Measurements from ENCODE around the gene GABRE.
A peak's percentile ranks its signal among the peaks of the same experiment; 100 is the strongest.

GABRE gene

DNA sequence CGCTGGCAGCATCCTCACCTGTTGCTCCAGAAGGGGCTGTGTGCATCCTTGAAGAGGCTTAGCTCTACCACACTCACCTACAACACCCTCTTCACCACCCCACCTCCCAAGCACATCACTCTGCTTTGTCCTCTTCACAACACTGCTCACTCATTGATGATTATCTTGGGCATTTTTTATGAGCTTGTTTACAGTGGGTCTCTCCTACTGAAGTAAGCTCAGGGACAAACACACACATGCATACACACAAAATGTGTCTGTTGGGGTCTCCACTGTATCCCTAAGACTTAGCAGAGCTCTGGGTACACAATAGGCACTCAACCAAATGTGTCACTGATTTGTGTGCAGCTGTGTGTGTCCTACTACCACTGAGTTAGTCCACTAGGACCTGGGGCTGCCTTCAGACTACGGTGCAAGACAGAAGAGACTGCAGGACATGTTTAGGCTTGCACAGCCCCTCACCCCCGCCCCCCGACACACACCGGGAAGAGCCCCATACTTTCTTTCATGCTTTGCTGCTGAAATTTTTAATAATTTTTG, 1.3 kb upstream of the GABRE start:
- no peak overlapping the region for H3K4me2 ChIP-seq
- no peak overlapping the region for H2AFZ ChIP-seq (ENCODE audit: low read depth)
- no peaks in the 10 kb centered on the region for H3K79me2 ChIP-seq (ENCODE audit: insufficient read depth, low read depth)
- no peaks in the 10 kb centered on the region for H3K36me3 ChIP-seq (ENCODE audit: insufficient read depth)
- H3K27ac ChIP-seq: no peak overlapping the region
- H3K4me3 ChIP-seq (IDR thresholded peaks at IDR 0.05; ENCODE audit: insufficient read depth, low read depth, low read length): no peak overlapping the region
- H3K27me3 ChIP-seq (ENCODE audit: insufficient read depth, low read depth): no peaks in the 10 kb centered on the region
- H3K4me1 ChIP-seq (ENCODE audit: low read depth, poor library complexity, severe bottlenecking): no peaks in the 10 kb centered on the region
- no peaks in the 10 kb centered on the region for H4K20me1 ChIP-seq (ENCODE audit: insufficient read depth)
- TF ChIP-seq, protein P1, sequence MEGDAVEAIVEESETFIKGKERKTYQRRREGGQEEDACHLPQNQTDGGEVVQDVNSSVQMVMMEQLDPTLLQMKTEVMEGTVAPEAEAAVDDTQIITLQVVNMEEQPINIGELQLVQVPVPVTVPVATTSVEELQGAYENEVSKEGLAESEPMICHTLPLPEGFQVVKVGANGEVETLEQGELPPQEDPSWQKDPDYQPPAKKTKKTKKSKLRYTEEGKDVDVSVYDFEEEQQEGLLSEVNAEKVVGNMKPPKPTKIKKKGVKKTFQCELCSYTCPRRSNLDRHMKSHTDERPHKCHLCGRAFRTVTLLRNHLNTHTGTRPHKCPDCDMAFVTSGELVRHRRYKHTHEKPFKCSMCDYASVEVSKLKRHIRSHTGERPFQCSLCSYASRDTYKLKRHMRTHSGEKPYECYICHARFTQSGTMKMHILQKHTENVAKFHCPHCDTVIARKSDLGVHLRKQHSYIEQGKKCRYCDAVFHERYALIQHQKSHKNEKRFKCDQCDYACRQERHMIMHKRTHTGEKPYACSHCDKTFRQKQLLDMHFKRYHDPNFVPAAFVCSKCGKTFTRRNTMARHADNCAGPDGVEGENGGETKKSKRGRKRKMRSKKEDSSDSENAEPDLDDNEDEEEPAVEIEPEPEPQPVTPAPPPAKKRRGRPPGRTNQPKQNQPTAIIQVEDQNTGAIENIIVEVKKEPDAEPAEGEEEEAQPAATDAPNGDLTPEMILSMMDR (conservative IDR thresholded peaks at IDR 0.05; ENCODE audit: low read depth, low read length): no peak
- no peak overlapping the region for H3K9ac ChIP-seq

- H3K4me2 ChIP-seq: 0 out of 2 replicates have a peak overlapping the region, but pooled peaks have one; percentile 21
- TF ChIP-seq, protein P1 (conservative IDR thresholded peaks at IDR 0.05; ENCODE audit: low read depth, low read length): no peak
Measured at GRCh38 chrX:151975228-151975593, 735 bp upstream of the GABRE start.

DNA sequence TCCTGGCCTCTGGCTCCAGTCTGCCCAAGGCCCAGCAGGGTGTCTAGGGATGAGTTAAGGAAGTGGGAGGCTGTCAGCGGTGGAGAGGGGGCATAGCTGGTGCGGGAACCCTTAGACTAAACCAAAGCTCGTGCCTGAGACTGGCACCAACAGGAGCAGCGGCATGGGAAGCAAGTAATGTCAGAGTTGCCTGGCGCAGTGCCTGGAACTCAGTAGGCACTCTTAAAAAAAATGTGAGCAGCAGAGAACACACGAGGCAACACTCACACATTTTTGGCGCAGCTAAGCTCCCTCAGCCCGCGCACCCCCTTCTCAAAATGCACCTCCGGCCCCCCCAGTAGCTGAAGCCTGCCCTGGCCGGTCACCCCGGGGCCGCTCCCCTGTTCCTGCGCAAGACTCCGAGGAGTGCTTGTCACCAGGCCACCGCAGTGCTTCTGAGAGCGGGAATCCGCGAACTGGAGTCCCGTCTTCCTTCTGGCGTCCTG, 583 bp downstream of the GABRE start:
- H3K9ac ChIP-seq: peak overlapping the region; percentile 25; the same call in 1 of the 2 replicates
- H3K79me2 ChIP-seq (ENCODE audit: insufficient read depth, low read depth): no peaks in the 10 kb centered on the region
- H3K4me3 ChIP-seq (IDR thresholded peaks at IDR 0.05; ENCODE audit: insufficient read depth, low read depth, low read length): no peak overlapping the region
- H3K4me1 ChIP-seq (ENCODE audit: low read depth, poor library complexity, severe bottlenecking): no peaks in the 10 kb centered on the region
- H4K20me1 ChIP-seq (ENCODE audit: insufficient read depth): no peaks in the 10 kb centered on the region
- H2AFZ ChIP-seq (ENCODE audit: low read depth): peak overlapping the region; percentile 61
- H3K27me3 ChIP-seq (ENCODE audit: insufficient read depth, low read depth): no peaks in the 10 kb centered on the region
- no peak overlapping the region for H3K27ac ChIP-seq
- no peaks in the 10 kb centered on the region for H3K36me3 ChIP-seq (ENCODE audit: insufficient read depth)
- TF ChIP-seq, protein P1 (conservative IDR thresholded peaks at IDR 0.05; ENCODE audit: low read depth, low read length): no peak
- H3K4me2 ChIP-seq: peak overlapping the region; percentile 42; the same call in 1 of the 2 replicates

More at GRCh38 chrX:151975228-151975593, 735 bp upstream of the GABRE start:
- peak overlapping the region; percentile 25; the same call in 1 of the 2 replicates for H3K9ac ChIP-seq
- H3K4me1 ChIP-seq (ENCODE audit: low read depth, poor library complexity, severe bottlenecking): no peaks in the 10 kb centered on the region
- no peaks in the 10 kb centered on the region for H3K27me3 ChIP-seq (ENCODE audit: insufficient read depth, low read depth)
- no peak overlapping the region for H3K27ac ChIP-seq
- peak overlapping the region; percentile 61 for H2AFZ ChIP-seq (ENCODE audit: low read depth)
- H3K36me3 ChIP-seq (ENCODE audit: insufficient read depth): no peaks in the 10 kb centered on the region
- no peaks in the 10 kb centered on the region for H3K79me2 ChIP-seq (ENCODE audit: insufficient read depth, low read depth)
- H3K4me3 ChIP-seq (IDR thresholded peaks at IDR 0.05; ENCODE audit: insufficient read depth, low read depth, low read length): no peak overlapping the region
- H4K20me1 ChIP-seq (ENCODE audit: insufficient read depth): no peaks in the 10 kb centered on the region

GRCh38 chrX:151973060-151973661, 1.3 kb downstream of the GABRE start:
- Histone ChIP-seq H3K4me2 (no peak overlapping the region), H3K4me1 (ENCODE audit: low read depth, poor library complexity, severe bottlenecking) (no peaks in the 10 kb centered on the region), H3K27me3 (ENCODE audit: insufficient read depth, low read depth) (no peaks in the 10 kb centered on the region), H3K4me3 (IDR thresholded peaks at IDR 0.05; ENCODE audit: insufficient read depth, low read depth, low read length) (no peak overlapping the region), H3K36me3 (ENCODE audit: insufficient read depth) (no peaks in the 10 kb centered on the region), H3K79me2 (ENCODE audit: insufficient read depth, low read depth) (no peaks in the 10 kb centered on the region), H3K9ac (no peak overlapping the region), H2AFZ (ENCODE audit: low read depth) (no peak overlapping the region), H3K27ac (no peak overlapping the region), H4K20me1 (ENCODE audit: insufficient read depth) (no peaks in the 10 kb centered on the region)
- TF ChIP-seq, protein P1 (conservative IDR thresholded peaks at IDR 0.05; ENCODE audit: low read depth, low read length): no peak

Measured in KMS-11 (cell line).